MM.1S (cell line): Measurements from ENCODE around the gene CMTM8.
A peak's percentile ranks its signal among the peaks of the same experiment; 100 is the strongest.
"Not testable (repeated sequence)": the region's sequence is repeated elsewhere in the genome, so short reads cannot be mapped to it uniquely, and the experiment has no call there.

Experiments
- DNase-seq: peaks from one replicate; pipeline ENCODE4 v3.0.0-alpha.2; 2015
- H2AFZ ChIP-seq: fragments of 300-600 bp; sonication (generic); 2 replicates; pipeline ENCODE4 v1.6.0; 2016; ENCODE audit warnings: antibody characterized with exemption, low read length
- H3F3A ChIP-seq: fragments of 300-600 bp; sonication (generic); 2 replicates; pipeline ENCODE4 v1.6.1; 2016; ENCODE audit warnings: mild to moderate bottlenecking, antibody characterized with exemption, low read length, moderate library complexity, mixed read lengths; ENCODE audit not compliant: insufficient read depth
- H3K27ac ChIP-seq: fragments of 300-600 bp; sonication (generic); 2 replicates; pipeline ENCODE4 v1.5.1; 2016; ENCODE audit warnings: mild to moderate bottlenecking, low read length
- H3K27me3 ChIP-seq: fragments of 300-600 bp; sonication (generic); replicated peaks from 2 replicates; pipeline ENCODE4 v1.6.0; 2016; ENCODE audit warnings: low read length; ENCODE audit not compliant: insufficient read depth
- H3K36me3 ChIP-seq: fragments of 300-600 bp; sonication (generic); replicated peaks from 2 replicates; pipeline ENCODE4 v1.6.1; 2016; ENCODE audit warnings: mild to moderate bottlenecking, low read length, mixed read lengths; ENCODE audit not compliant: insufficient read depth
- H3K4me1 ChIP-seq: fragments of 300-600 bp; sonication (generic); 2 replicates; pipeline ENCODE4 v1.6.1; 2016; ENCODE audit warnings: low read length, mixed read lengths
- H3K4me2 ChIP-seq: fragments of 300-600 bp; sonication (generic); 2 replicates; pipeline ENCODE4 v1.6.0; 2016; ENCODE audit warnings: low read depth, low read length
- H3K4me3 ChIP-seq: fragments of 300-600 bp; sonication (generic); 2 replicates; pipeline ENCODE4 v1.5.1; 2016; ENCODE audit warnings: low read length, mixed read lengths
- H3K79me2 ChIP-seq: fragments of 300-600 bp; sonication (generic); 2 replicates; pipeline ENCODE4 v1.6.1; 2016; ENCODE audit warnings: mixed run types, low read length, mixed read lengths
- H3K9ac ChIP-seq: fragments of 300-600 bp; sonication (generic); 2 replicates; pipeline ENCODE4 v1.6.1; 2016; ENCODE audit warnings: low read length, mixed read lengths
- H3K9me2 ChIP-seq: fragments of 300-600 bp; sonication (generic); replicated peaks from 2 replicates; pipeline ENCODE4 v1.6.1; 2016; ENCODE audit warnings: mild to moderate bottlenecking, low read length, mixed read lengths; ENCODE audit not compliant: insufficient read depth
- H3K9me3 ChIP-seq: fragments of 300-600 bp; sonication (generic); replicated peaks from 2 replicates; pipeline ENCODE4 v1.6.1; 2016; ENCODE audit warnings: mild to moderate bottlenecking, low read length, mixed read lengths; ENCODE audit not compliant: insufficient read depth
- H4K20me1 ChIP-seq: fragments of 300-600 bp; sonication (generic); 2 replicates; pipeline ENCODE4 v1.6.1; 2016; ENCODE audit warnings: mild to moderate bottlenecking, low read length, moderate library complexity, mixed read lengths; ENCODE audit not compliant: insufficient read depth
- CTCF ChIP-seq: fragments of 300-600 bp; sonication (generic); IDR thresholded peaks from 2 replicates; pipeline ENCODE4 v1.5.1; 2016; ENCODE audit warnings: antibody characterized with exemption, low read length, mixed read lengths
- EZH2 ChIP-seq: fragments of 300-600 bp; sonication (generic); optimal IDR thresholded peaks from 2 replicates; pipeline ENCODE3; 2017; ENCODE audit warnings: low read depth, mild to moderate bottlenecking, antibody characterized with exemption, low read length, mixed read lengths
- EZH2phosphoT487 ChIP-seq: fragments of 300-600 bp; sonication (generic); IDR thresholded peaks from 2 replicates; pipeline ENCODE4 v1.6.1; 2018; ENCODE audit warnings: antibody characterized with exemption, low read length

The CMTM8 gene

GRCh38 chr3:32384938-32385337 is 146.5 kb downstream of the CMTM8 start:
- no peaks in the 10 kb centered on the region for H3K9me2 ChIP-seq

GRCh38 chr3:32387512-32387911 is 149.0 kb downstream of the CMTM8 start:
- H3K27me3 ChIP-seq, result no peaks in the 10 kb centered on the region
- H3K9ac ChIP-seq, result no peak overlapping the region
- no peaks in the 10 kb centered on the region for H3K9me3 ChIP-seq
- no peak overlapping the region for H2AFZ ChIP-seq
- no peaks in the 10 kb centered on the region for H3K36me3 ChIP-seq
- H3F3A ChIP-seq, result no peaks in the 10 kb centered on the region
- H3K4me3 ChIP-seq, result no peak overlapping the region
- no peak overlapping the region for H3K27ac ChIP-seq
- H3K79me2 ChIP-seq, result no peaks in the 10 kb centered on the region
- H3K4me1 ChIP-seq, result 0 out of 2 replicates have a peak, but pooled peaks cover 3% of the 10 kb centered on the region
- H3K9me2 ChIP-seq, result no peaks in the 10 kb centered on the region
- no peak for DNase-seq
- no peak overlapping the region for H3K4me2 ChIP-seq
- TF ChIP-seq EZH2phosphoT487, result no peak
- TF ChIP-seq CTCF, result no peak
- no peak for TF ChIP-seq EZH2
- H4K20me1 ChIP-seq, result no peaks in the 10 kb centered on the region

More at GRCh38 chr3:32384938-32385337, 146.5 kb downstream of the CMTM8 start:
- Histone ChIP-seq H3K27me3 (no peaks in the 10 kb centered on the region), H3K27ac (no peak overlapping the region), H3K9me3 (no peaks in the 10 kb centered on the region), H3K4me3 (no peak overlapping the region), H4K20me1 (no peaks in the 10 kb centered on the region), H3K36me3 (no peaks in the 10 kb centered on the region), H3K4me1 (no peaks in the 10 kb centered on the region), H3K9ac (no peak overlapping the region), H3K4me2 (no peak overlapping the region), H2AFZ (no peak overlapping the region), H3K79me2 (no peaks in the 10 kb centered on the region), H3F3A (no peaks in the 10 kb centered on the region)
- TF ChIP-seq EZH2 (no peak), CTCF (no peak), EZH2phosphoT487 (no peak)
- no peak for DNase-seq

GRCh38 chr3:32389577-32389976 is 151.1 kb downstream of the CMTM8 start:
- not testable (repeated sequence) for H3K27me3 ChIP-seq, DNase-seq, H3K9me2 ChIP-seq, H3F3A ChIP-seq, H3K79me2 ChIP-seq, H3K4me3 ChIP-seq, H3K4me2 ChIP-seq, H3K9ac ChIP-seq, H4K20me1 ChIP-seq, H3K9me3 ChIP-seq, H3K4me1 ChIP-seq, H2AFZ ChIP-seq, H3K36me3 ChIP-seq, H3K27ac ChIP-seq

GRCh38 chr3:32391643-32392535 is 153.4 kb downstream of the CMTM8 start, which contains the start of gene CMTM7:
CMTM7 (plus strand) TSS chr3:32391853; CDS start chr3:32391907, 54 bp downstream.
- H3K9me2 ChIP-seq, result no peaks in the 10 kb centered on the region
- H3K79me2 ChIP-seq, result no peaks in the 10 kb centered on the region
- no peaks in the 10 kb centered on the region for H3K27me3 ChIP-seq
- DNase-seq, result peak; percentile 67
- no peaks in the 10 kb centered on the region for H3K36me3 ChIP-seq
- H4K20me1 ChIP-seq, result no peaks in the 10 kb centered on the region
- H3K9ac ChIP-seq, result peak within 1 kb of the TSS; percentile 57; the same call in 1 of the 2 replicates
- H3K4me1 ChIP-seq, result peaks cover 3% of the 10 kb centered on the region; the same call in 1 of the 2 replicates
- peak within 1 kb of the TSS; percentile 83 for H3K4me2 ChIP-seq
- peak within 1 kb of the TSS; percentile 86 for H3K4me3 ChIP-seq
- H3F3A ChIP-seq, result no peaks in the 10 kb centered on the region
- no peak within 1 kb of the TSS for H3K27ac ChIP-seq
- H3K9me3 ChIP-seq, result no peaks in the 10 kb centered on the region
- peak within 1 kb of the TSS; percentile 84 for H2AFZ ChIP-seq
- TF ChIP-seq EZH2 (no peak), CTCF (no peak), EZH2phosphoT487 (no peak)
